Activated CD4-positive, alpha-beta T cell treated with anti-CD3 and anti-CD28 coated beads, Interleukin-2, amount 10 ng/mL, durations not matched to agents 24 days and 14 days (primary cell): Measurements from ENCODE around the gene AJAP1. TPM values are rescaled to one million over a fixed set of nuclear protein-coding genes. Genes with fewer than 3 reads are reported as not detected.

Source experiments
- DNase-seq: peaks from one replicate; pipeline ENCODE4 v3.0.0; 2022
- H3K27ac Mint-ChIP-seq: one replicate; pipeline ENCODE4 v1.8.0; 2022; ENCODE audit warnings: mild to moderate bottlenecking, mixed read lengths
- H3K27me3 Mint-ChIP-seq: one replicate; pipeline ENCODE4 v1.8.0; 2022; ENCODE audit warnings: mixed read lengths
- H3K36me3 Mint-ChIP-seq: one replicate; pipeline ENCODE4 v1.8.0; 2022; ENCODE audit warnings: low read depth, mild to moderate bottlenecking, mixed read lengths
- H3K4me1 Mint-ChIP-seq: one replicate; pipeline ENCODE4 v1.8.0; 2021; ENCODE audit warnings: mixed read lengths
- H3K4me3 Mint-ChIP-seq: one replicate; pipeline ENCODE4 v1.8.0; 2022; ENCODE audit warnings: mild to moderate bottlenecking, moderate library complexity, mixed read lengths
- H3K9me3 Mint-ChIP-seq: one replicate; pipeline ENCODE4 v1.8.0; 2021; ENCODE audit warnings: mixed read lengths
- intact Hi-C: fragments of 100-400 bp; cut with micrococcal nuclease; formaldehyde crosslinking; loops from one replicate; pipeline ENCODE4 v1.15.1; 2023
- total RNA-seq: library from RNA; stranded (reverse); gene quantifications from 2 replicates; pipeline ENCODE4 v1.2.3, GENCODE V29; 2022

Gene AJAP1
- total RNA-seq, 1 donor from 2014 or later, result not detected

- Mint-ChIP-seq H3K27ac (no peak overlapping the region), H3K9me3 (no peaks in the 10 kb centered on the region), H3K4me3 (no peak overlapping the region), H3K27me3 (no peaks in the 10 kb centered on the region), H3K4me1 (no peaks in the 10 kb centered on the region), H3K36me3 (no peaks in the 10 kb centered on the region)
- intact Hi-C loops, result no loop called here
- no peak for DNase-seq
Observed at GRCh38 chr1:4673494-4673893, 19.1 kb downstream of the AJAP1 start.

- no peaks in the 10 kb centered on the region for H3K9me3 Mint-ChIP-seq
- H3K27ac Mint-ChIP-seq, result no peak overlapping the region
- no peak overlapping the region for H3K4me3 Mint-ChIP-seq
Observed at GRCh38 chr1:4674117-4674516, 19.7 kb downstream of the AJAP1 start.

GRCh38 chr1:4674676-4675075, 20.3 kb downstream of the AJAP1 start:
- H3K36me3 Mint-ChIP-seq, result no peaks in the 10 kb centered on the region
- no peak overlapping the region for H3K4me3 Mint-ChIP-seq
- no peak for DNase-seq
- intact Hi-C loops, result no loop called here
- H3K4me1 Mint-ChIP-seq, result no peaks in the 10 kb centered on the region
- H3K9me3 Mint-ChIP-seq, result no peaks in the 10 kb centered on the region
- no peak overlapping the region for H3K27ac Mint-ChIP-seq
- H3K27me3 Mint-ChIP-seq, result no peaks in the 10 kb centered on the region

More at GRCh38 chr1:4674117-4674516, 19.7 kb downstream of the AJAP1 start:
- H3K36me3 Mint-ChIP-seq, result no peaks in the 10 kb centered on the region
- intact Hi-C loops, result no loop called here
- no peak for DNase-seq
- H3K27me3 Mint-ChIP-seq, result no peaks in the 10 kb centered on the region
- no peaks in the 10 kb centered on the region for H3K4me1 Mint-ChIP-seq

DNA sequence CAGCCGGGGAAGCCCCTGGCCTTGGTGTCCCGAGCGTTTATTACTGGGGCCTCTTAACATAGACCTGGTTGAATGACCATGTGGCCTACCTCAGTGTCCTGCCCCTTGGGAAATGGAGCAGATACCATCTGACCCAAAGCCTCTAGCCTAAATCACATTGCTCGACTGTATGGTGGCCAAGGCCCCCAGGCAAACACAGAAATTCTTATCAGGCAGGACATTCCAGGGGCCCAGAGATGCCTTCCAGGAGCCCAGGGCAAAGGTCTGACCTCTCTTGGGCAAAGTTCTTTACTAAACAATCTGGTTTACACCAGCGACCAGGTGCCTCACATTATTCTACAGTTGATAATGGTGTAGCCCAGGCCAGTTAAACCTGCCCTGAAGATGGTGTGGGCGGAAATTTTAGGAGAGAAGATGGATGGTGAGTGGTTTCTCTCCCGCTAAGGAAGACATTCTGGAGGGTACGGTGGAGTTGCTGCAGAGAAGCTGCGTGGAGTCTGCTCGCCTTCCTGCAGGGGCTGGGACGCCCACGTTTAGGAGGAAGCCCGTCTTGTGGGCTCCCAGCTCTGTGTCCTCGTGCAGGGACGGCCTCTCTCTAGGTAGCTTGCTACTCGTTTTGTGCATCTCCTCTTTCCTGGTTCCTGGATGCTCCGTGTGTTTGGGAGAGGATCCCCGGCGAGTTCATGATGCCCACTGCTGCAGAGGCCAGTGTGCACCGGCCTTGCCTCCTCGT, 21.2 kb downstream of the AJAP1 start:
- Mint-ChIP-seq H3K4me3 (no peak overlapping the region), H3K27ac (no peak overlapping the region), H3K9me3 (no peaks in the 10 kb centered on the region), H3K36me3 (no peaks in the 10 kb centered on the region), H3K27me3 (no peaks in the 10 kb centered on the region), H3K4me1 (no peaks in the 10 kb centered on the region)
- DNase-seq, result no peak
- intact Hi-C loops, result no loop called here

DNA sequence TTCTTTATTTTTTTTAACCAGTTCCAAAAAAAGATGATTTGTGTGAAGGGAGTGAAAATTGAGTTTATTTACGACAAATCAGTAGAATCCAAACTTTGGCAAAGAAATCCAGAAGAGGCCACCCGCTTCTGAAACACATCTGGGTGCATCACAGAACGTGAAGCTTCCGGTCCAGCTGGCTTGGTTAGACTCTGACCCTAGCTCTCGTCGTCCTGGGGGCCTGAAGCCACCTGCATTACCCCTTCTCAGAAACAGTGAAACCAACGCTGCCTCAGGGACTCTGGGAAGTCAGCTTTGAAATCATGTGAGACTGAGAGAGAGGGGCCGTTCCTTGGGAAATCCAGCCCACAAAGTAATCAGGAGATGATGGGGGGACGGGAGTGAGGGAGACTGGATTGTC, 21.8 kb downstream of the AJAP1 start:
- Mint-ChIP-seq H3K27me3 (no peaks in the 10 kb centered on the region), H3K36me3 (no peaks in the 10 kb centered on the region), H3K4me3 (no peak overlapping the region), H3K27ac (no peak overlapping the region), H3K9me3 (no peaks in the 10 kb centered on the region), H3K4me1 (no peaks in the 10 kb centered on the region)
- no peak for DNase-seq
- intact Hi-C loops, result no loop called here

- intact Hi-C loops, result no loop called here
- no peak overlapping the region for H3K4me3 Mint-ChIP-seq
- DNase-seq, result no peak
- H3K27me3 Mint-ChIP-seq, result no peaks in the 10 kb centered on the region
- no peak overlapping the region for H3K27ac Mint-ChIP-seq
- no peaks in the 10 kb centered on the region for H3K9me3 Mint-ChIP-seq
- no peaks in the 10 kb centered on the region for H3K36me3 Mint-ChIP-seq
- H3K4me1 Mint-ChIP-seq, result no peaks in the 10 kb centered on the region
Observed at GRCh38 chr1:4677608-4678007, 23.2 kb downstream of the AJAP1 start.

GRCh38 chr1:4678066-4678717, 23.8 kb downstream of the AJAP1 start:
- Mint-ChIP-seq H3K36me3 (no peaks in the 10 kb centered on the region), H3K27me3 (no peaks in the 10 kb centered on the region), H3K4me1 (no peaks in the 10 kb centered on the region), H3K4me3 (no peak overlapping the region), H3K9me3 (no peaks in the 10 kb centered on the region), H3K27ac (no peak overlapping the region)
- intact Hi-C loops, result no loop called here
- no peak for DNase-seq

GRCh38 chr1:4681026-4681425, 26.6 kb downstream of the AJAP1 start:
- no peak for DNase-seq
- intact Hi-C loops, result no loop called here
- no peak overlapping the region for H3K27ac Mint-ChIP-seq
- H3K27me3 Mint-ChIP-seq, result no peaks in the 10 kb centered on the region
- no peaks in the 10 kb centered on the region for H3K9me3 Mint-ChIP-seq
- no peaks in the 10 kb centered on the region for H3K4me1 Mint-ChIP-seq
- no peaks in the 10 kb centered on the region for H3K36me3 Mint-ChIP-seq
- H3K4me3 Mint-ChIP-seq, result no peak overlapping the region

DNA sequence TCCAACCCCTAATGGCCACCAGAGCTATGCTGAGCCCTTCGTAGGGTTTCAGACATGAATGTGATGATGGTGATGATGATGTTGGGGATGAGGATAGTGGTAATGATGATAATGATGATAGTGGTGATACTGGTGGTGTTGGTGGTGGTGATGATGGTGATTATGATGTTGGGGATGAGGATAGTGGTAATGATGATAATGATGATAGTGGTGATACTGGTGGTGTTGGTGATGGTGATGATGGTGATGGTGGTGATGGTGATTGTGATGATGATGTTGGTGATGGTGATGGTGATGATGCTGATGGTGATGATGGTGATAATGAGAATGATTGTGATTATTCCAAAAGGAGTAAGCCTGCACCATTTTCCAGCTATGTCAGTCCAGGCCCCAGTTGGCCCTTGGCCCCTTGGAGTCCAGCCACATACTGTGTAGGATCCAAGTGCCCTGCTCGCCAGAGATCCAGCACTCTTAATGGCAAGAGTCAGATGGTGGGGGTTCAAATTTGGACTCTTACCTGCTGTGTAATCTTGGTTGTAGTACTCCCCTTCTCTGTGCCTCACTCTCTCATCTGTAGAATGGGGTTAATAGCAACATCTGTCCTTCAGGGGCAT, 28.3 kb downstream of the AJAP1 start:
- H3K27ac Mint-ChIP-seq, result no peak overlapping the region
- no peak overlapping the region for H3K4me3 Mint-ChIP-seq
- intact Hi-C loops, result no loop called here
- DNase-seq, result no peak
- no peaks in the 10 kb centered on the region for H3K9me3 Mint-ChIP-seq
- no peaks in the 10 kb centered on the region for H3K4me1 Mint-ChIP-seq
- no peaks in the 10 kb centered on the region for H3K27me3 Mint-ChIP-seq
- H3K36me3 Mint-ChIP-seq, result no peaks in the 10 kb centered on the region

DNA sequence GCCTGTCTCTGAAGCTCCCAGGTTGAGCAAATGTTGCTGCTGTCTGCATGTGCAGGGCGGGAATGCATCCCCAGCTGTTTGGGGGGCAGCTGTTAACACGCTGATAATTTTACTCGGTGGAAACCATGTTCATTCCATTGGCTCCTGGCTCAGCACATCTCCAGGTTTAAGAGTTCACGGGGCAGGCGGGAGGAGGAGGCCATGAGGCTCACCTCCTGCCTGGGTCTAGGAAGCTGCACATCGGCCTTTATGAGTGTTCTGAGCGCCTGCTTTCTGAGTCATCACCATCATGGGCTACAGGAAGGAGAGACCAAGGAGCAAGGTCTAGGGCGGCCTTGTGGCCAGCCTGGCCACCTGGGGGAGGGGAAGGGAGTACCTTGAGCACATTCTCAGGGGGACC, 29.7 kb downstream of the AJAP1 start:
- intact Hi-C loops, result no loop called here
- no peak for DNase-seq
- Mint-ChIP-seq H3K36me3 (no peaks in the 10 kb centered on the region), H3K4me1 (no peaks in the 10 kb centered on the region), H3K27ac (no peak overlapping the region), H3K4me3 (no peak overlapping the region), H3K9me3 (no peaks in the 10 kb centered on the region), H3K27me3 (no peaks in the 10 kb centered on the region)

DNA sequence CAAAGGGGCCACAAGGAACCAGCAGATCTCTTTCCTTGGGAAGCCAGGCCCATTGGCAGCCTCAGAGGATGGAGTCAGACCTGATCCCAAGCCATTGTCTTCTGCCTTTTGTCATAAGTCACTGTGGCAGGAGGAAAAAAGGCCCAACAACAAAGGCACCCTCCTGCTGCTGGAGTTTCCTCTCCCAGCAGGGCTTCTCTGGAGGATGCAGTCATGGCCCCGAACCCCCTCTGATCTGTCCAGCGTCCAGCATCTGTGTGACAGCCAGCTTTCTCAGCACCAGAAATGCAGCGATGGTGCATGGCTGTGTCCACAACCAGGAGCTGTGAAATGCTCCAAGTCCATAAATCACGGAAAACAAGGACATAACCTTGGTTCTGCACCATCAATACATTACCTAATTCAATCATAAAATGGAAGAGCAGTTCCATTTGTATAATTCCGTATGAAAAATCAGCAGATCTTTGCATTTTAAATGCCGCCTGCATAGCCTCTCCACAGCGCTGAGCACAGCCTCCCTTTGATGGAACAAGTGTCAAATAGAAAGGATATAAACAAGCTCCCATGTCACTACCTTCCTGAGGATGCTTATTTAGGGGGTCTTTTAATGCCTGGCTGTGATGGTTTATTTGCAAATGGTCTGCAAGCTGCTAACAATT, 30.6 kb downstream of the AJAP1 start:
- intact Hi-C loops, result no loop called here
- no peak overlapping the region for H3K4me3 Mint-ChIP-seq
- no peaks in the 10 kb centered on the region for H3K4me1 Mint-ChIP-seq
- H3K9me3 Mint-ChIP-seq, result no peaks in the 10 kb centered on the region
- H3K36me3 Mint-ChIP-seq, result no peaks in the 10 kb centered on the region
- no peaks in the 10 kb centered on the region for H3K27me3 Mint-ChIP-seq
- DNase-seq, result no peak
- no peak overlapping the region for H3K27ac Mint-ChIP-seq

DNA sequence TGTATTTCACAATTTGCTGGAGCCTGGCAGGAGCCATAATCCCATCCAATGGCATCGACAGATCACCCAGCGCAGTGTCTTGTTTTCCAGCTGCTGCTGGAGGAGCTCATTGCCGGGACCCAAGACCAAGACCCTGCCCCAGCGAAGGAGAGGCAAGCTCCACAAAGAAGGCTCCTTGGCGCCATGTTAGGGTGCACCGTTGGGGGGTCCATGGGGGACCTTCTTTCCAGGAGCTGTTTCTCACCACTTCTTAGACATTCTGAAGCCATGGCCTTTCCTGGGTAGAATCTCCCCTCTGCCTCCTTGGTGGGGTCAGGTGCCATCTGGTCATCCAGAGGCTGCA, 31.1 kb downstream of the AJAP1 start:
- H3K27me3 Mint-ChIP-seq, result no peaks in the 10 kb centered on the region
- intact Hi-C loops, result no loop called here
- DNase-seq, result no peak
- no peaks in the 10 kb centered on the region for H3K9me3 Mint-ChIP-seq
- no peaks in the 10 kb centered on the region for H3K36me3 Mint-ChIP-seq
- no peak overlapping the region for H3K4me3 Mint-ChIP-seq
- no peak overlapping the region for H3K27ac Mint-ChIP-seq
- H3K4me1 Mint-ChIP-seq, result no peaks in the 10 kb centered on the region

DNA sequence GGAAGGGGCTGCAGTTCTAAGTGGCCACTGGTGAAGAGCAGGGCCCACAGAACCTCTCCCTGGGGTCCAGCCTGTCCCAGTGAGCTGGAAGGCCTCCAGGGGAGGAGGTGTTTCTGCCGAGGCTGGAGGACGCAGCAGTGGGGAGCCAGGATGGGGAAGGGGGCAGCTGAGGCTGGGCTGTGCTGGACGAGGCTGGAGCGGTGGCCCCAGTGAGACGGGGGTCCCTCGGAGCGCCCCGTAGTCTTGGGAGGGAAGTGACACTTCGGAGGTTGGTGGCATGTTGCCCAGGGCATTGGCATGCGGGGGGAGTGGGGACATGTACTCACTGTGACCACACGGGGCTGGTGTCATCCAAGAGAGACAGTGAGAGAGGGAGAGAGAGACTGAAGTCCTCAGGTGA, 33.5 kb downstream of the AJAP1 start:
- H3K4me3 Mint-ChIP-seq, result no peak overlapping the region
- no peaks in the 10 kb centered on the region for H3K4me1 Mint-ChIP-seq
- no peaks in the 10 kb centered on the region for H3K27me3 Mint-ChIP-seq
- no peaks in the 10 kb centered on the region for H3K36me3 Mint-ChIP-seq
- intact Hi-C loops, result no loop called here
- H3K9me3 Mint-ChIP-seq, result no peaks in the 10 kb centered on the region
- DNase-seq, result no peak
- H3K27ac Mint-ChIP-seq, result no peak overlapping the region

DNA sequence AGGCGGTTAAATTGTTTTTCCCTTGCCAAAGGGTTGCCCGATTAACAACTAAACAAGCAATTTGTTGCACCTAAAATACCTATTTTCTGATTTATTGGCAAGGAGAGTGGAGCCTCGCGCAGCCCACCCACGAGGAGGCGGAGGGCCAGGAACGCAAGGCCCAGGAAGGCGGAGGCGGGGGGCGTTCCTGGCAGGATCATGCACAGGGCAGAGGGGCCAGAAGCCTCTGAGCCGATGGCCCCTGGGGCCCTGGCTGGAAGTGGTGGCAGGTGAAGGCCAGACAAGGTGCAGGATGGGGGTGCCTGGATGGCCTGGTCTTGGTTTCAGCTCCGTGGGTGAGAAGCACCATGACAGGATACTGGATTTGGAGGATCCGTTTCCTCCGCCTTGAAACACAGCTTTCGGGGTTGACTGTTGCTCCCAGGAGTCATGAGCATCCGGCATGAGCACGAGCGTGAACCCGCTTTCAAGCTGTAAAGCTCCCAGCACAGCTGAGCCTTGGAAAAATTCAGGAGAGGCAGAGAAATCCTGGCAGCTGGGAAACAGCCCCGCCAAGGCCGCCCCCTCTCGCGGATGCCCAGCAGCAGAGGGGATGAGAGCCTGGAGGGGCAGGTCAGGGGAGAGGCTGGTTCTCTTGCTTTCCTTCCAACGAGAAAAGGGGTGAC, 35.0 kb downstream of the AJAP1 start:
- no peak overlapping the region for H3K27ac Mint-ChIP-seq
- no peaks in the 10 kb centered on the region for H3K27me3 Mint-ChIP-seq
- no peaks in the 10 kb centered on the region for H3K9me3 Mint-ChIP-seq
- H3K4me3 Mint-ChIP-seq, result no peak overlapping the region
- DNase-seq, result no peak
- no peaks in the 10 kb centered on the region for H3K36me3 Mint-ChIP-seq
- intact Hi-C loops, result no loop called here
- H3K4me1 Mint-ChIP-seq, result no peaks in the 10 kb centered on the region
